Neutrophil (primary cell): ENCODE data around the gene DYRK1A.
A peak's percentile ranks its signal among the peaks of the same experiment; 100 is the strongest.

Experiments
- H3K27ac ChIP-seq: fragments of 200-600 bp; sonication (generic); 2 replicates; pipeline ENCODE4 v1.5.1; 2016; ENCODE audit warnings: mild to moderate bottlenecking, moderate library complexity
- H3K27me3 ChIP-seq: fragments of 200-600 bp; sonication (generic); 2 replicates; pipeline ENCODE4 v1.6.0; 2016; ENCODE audit warnings: mild to moderate bottlenecking
- H3K36me3 ChIP-seq: fragments of 200-600 bp; sonication (generic); 2 replicates; pipeline ENCODE4 v1.5.1; 2017
- H3K4me1 ChIP-seq, 2 experiments: fragments of 200-600 bp in 1 of 2; sonication (generic) in 1 of 2; 1 replicate in 1 of 2; 2 replicates in 1 of 2; pipeline versions ENCODE4 v1.5.1 to v1.6.1; 2013 to 2016; ENCODE audit warnings: low read depth in 1 of 2, low read length in 1 of 2, mild to moderate bottlenecking in 1 of 2, moderate library complexity in 1 of 2; ENCODE audit not compliant: control insufficient read depth in 1 of 2, insufficient read depth in 1 of 2
- H3K4me3 ChIP-seq, 2 experiments: fragments of 200-600 bp in 1 of 2; sonication (generic) in 1 of 2; 1 replicate in 1 of 2; 2 replicates in 1 of 2; pipeline ENCODE4 v1.5.1; 2013 to 2016; ENCODE audit warnings: low read depth in 1 of 2, low read length in 1 of 2, mild to moderate bottlenecking in 1 of 2, moderate library complexity in 1 of 2
- H3K9me3 ChIP-seq: fragments of 200-600 bp; sonication (generic); 2 replicates; pipeline ENCODE4 v1.5.1; 2016
- CTCF ChIP-seq: fragments of 200-600 bp; sonication (generic); IDR thresholded peaks from 2 replicates; pipeline ENCODE4 v1.5.1; 2016; ENCODE audit warnings: antibody characterized with exemption

Gene DYRK1A

GRCh38 chr21:37509802-37510393 lies 143.3 kb downstream of the DYRK1A start:
- TF ChIP-seq CTCF, result no peak
- peaks cover 97% of the 10 kb centered on the region for H3K36me3 ChIP-seq

GRCh38 chr21:37511848-37512247 lies 145.3 kb downstream of the DYRK1A start:
- H3K4me1 ChIP-seq, result peaks cover 8 to 11% of the 10 kb centered on the region in 2 experiments
- H3K27me3 ChIP-seq, result no peaks in the 10 kb centered on the region
- TF ChIP-seq CTCF, result no peak
- H3K4me3 ChIP-seq, result no peak overlapping the region
- H3K36me3 ChIP-seq, result peaks cover 84% of the 10 kb centered on the region
- H3K27ac ChIP-seq, result peak overlapping the region; percentile 48
- no peaks in the 10 kb centered on the region for H3K9me3 ChIP-seq

More at GRCh38 chr21:37509802-37510393, 143.3 kb downstream of the DYRK1A start:
- Histone ChIP-seq H3K4me1 (peaks cover 8 to 11% of the 10 kb centered on the region in 2 experiments), H3K27me3 (no peaks in the 10 kb centered on the region), H3K9me3 (no peaks in the 10 kb centered on the region), H3K4me3 (no peak overlapping the region), H3K27ac (no peak overlapping the region)

- peaks cover 83% of the 10 kb centered on the region for H3K36me3 ChIP-seq
- TF ChIP-seq CTCF, result no peak
These were observed 146.8 kb downstream of the DYRK1A start for GRCh38 chr21:37513383-37513782.

GRCh38 chr21:37514038-37514667 lies 147.6 kb downstream of the DYRK1A start:
- peak overlapping the region; percentile 67 for H3K27ac ChIP-seq
- H3K36me3 ChIP-seq, result peaks cover 76% of the 10 kb centered on the region
- no peak for TF ChIP-seq CTCF
- H3K27me3 ChIP-seq, result no peaks in the 10 kb centered on the region
- H3K4me1 ChIP-seq, result peaks cover 8 to 11% of the 10 kb centered on the region in 2 experiments
- H3K9me3 ChIP-seq, result no peaks in the 10 kb centered on the region
- H3K4me3 ChIP-seq, result no peak overlapping the region

More at GRCh38 chr21:37513383-37513782, 146.8 kb downstream of the DYRK1A start:
- Histone ChIP-seq H3K4me1 (peaks cover 8 to 11% of the 10 kb centered on the region in 2 experiments), H3K4me3 (no peak overlapping the region), H3K27ac (peak overlapping the region; percentile 67), H3K9me3 (no peaks in the 10 kb centered on the region), H3K27me3 (no peaks in the 10 kb centered on the region)

GRCh38 chr21:37516998-37517397 lies 150.4 kb downstream of the DYRK1A start:
- TF ChIP-seq CTCF, result no peak
- peaks cover 8 to 11% of the 10 kb centered on the region in 2 experiments for H3K4me1 ChIP-seq
- no peaks in the 10 kb centered on the region for H3K9me3 ChIP-seq
- peaks cover 47% of the 10 kb centered on the region for H3K36me3 ChIP-seq
- H3K27me3 ChIP-seq, result no peaks in the 10 kb centered on the region
- H3K4me3 ChIP-seq, result no peak overlapping the region
- H3K27ac ChIP-seq, result no peak overlapping the region
